ENCODE data around the gene GRK3. TPM values are rescaled to one million over a fixed set of nuclear protein-coding genes. Genes with fewer than 3 reads are reported as not detected.
A peak's percentile ranks its signal among the peaks of the same experiment; 100 is the strongest.

Gene GRK3
- total RNA-seq, 6 experiments from 2014 or later = 1.1 to 4.9 (median 3.6) TPM

DNA sequence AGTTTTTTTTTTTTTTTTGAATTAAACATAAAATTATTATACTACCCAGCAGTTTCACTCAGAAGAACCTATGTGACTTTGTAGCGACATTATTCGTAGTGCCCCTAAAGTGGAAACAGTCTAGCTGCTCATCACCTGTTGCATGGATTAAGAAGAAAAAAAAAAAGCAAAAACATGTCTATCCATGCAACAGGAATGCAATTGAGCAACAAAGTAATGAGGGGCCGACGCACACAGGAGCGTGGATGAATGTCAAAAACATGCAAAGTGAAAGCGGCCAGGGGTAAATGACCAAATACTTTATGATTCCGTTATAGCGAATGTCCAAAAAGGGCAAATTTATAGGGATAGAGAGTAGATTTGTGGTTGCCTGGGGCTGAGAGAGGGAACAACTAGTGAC is 193.8 kb downstream of the GRK3 start:
- Histone ChIP-seq H3K4me3 (no peak overlapping the region), H3K36me3 (no peaks in the 10 kb centered on the region), H3K4me1 (no peaks in the 10 kb centered on the region), H3K27me3 (no peaks in the 10 kb centered on the region), H3K27ac (no peak overlapping the region), H3K9me3 (no peaks in the 10 kb centered on the region)
- 83% methylated on average over 8 of the region's 8 CpGs for WGBS (ENCODE audit: insufficient coverage, low coverage, low lambda C conversion rate, missing lambda C conversion rate)
- DNase-seq (no peak), ATAC-seq (no peak)
- TF ChIP-seq POLR2A (IDR thresholded peaks at IDR 0.05) = no peak
- TF ChIP-seq CTCF (IDR thresholded peaks at IDR 0.05) = no peak
- intact Hi-C loops (cut with DNase I) = no loop called here

DNA sequence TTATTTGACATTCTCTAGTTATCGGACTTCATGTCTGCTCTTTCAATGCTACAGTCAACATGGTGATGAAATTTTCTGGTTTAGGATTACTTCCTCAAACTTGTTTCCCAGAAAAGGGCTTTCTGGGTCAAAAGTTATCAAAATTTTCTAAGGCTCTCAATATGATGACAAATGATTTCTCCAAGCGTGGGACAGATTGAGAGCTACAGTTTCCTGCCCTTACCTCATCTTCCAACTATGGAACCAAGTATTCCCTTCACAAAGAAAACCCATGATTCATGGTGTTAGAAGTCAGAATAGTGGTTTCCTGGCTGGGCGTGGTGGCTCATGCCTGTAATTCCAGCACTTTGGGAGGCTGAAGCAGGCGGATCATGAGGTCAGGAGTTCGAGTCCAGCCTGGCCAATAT is 195.4 kb downstream of the GRK3 start:
- intact Hi-C loops (cut with DNase I) = loop anchor here in 1 of 2 donors (10.0 kb wide), 1 partner anchor 285 kb away; no protein-coding TSS in a partner anchor
- TF ChIP-seq POLR2A (IDR thresholded peaks at IDR 0.05) = no peak
- no peak for TF ChIP-seq CTCF (IDR thresholded peaks at IDR 0.05)
- DNase-seq (no peak), ATAC-seq (peak in 2 of 4 donors; percentile 21 to 86)
- H3K9me3 ChIP-seq = no peaks in the 10 kb centered on the region
- no peaks in the 10 kb centered on the region for H3K4me1 ChIP-seq
- no peaks in the 10 kb centered on the region for H3K27me3 ChIP-seq
- H3K36me3 ChIP-seq = no peaks in the 10 kb centered on the region
- H3K27ac ChIP-seq = no peak overlapping the region
- WGBS (ENCODE audit: insufficient coverage, low coverage, low lambda C conversion rate, missing lambda C conversion rate) = 30% methylated on average over 5 of the region's 5 CpGs
- no peak overlapping the region for H3K4me3 ChIP-seq

DNA sequence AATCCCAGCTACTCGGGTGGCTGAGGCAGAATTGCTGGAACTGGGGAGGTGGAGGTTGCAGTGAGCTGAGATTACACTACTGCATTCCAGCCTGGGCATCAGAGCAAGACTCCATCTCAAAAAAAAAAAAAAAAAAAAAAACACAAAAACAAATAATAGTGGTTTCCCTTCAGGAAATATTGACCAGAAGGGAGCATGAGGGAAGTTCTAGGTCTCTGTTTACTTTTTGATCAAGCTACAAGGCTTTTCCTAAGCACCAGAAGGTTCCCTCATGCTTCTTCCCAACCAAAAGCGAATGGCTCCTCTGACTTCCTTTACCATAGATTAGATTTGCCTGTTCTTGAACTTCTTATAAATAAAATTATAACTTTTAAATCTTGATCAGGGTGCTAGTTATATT is 195.8 kb downstream of the GRK3 start:
- H3K4me1 ChIP-seq = no peaks in the 10 kb centered on the region
- intact Hi-C loops (cut with DNase I) = loop anchor here in 1 of 2 donors (10.0 kb wide), 1 partner anchor 285 kb away; no protein-coding TSS in a partner anchor
- no peak overlapping the region for H3K27ac ChIP-seq
- DNase-seq (no peak), ATAC-seq (no peak)
- TF ChIP-seq POLR2A (IDR thresholded peaks at IDR 0.05) (no peak), CTCF (IDR thresholded peaks at IDR 0.05) (no peak)
- H3K9me3 ChIP-seq = no peaks in the 10 kb centered on the region
- WGBS (ENCODE audit: insufficient coverage, low coverage, low lambda C conversion rate, missing lambda C conversion rate) = 39% methylated on average over 2 of the region's 2 CpGs
- H3K27me3 ChIP-seq = no peaks in the 10 kb centered on the region
- no peak overlapping the region for H3K4me3 ChIP-seq
- no peaks in the 10 kb centered on the region for H3K36me3 ChIP-seq

GRCh38 chr22:25760848-25761595 is 196.5 kb downstream of the GRK3 start:
- Histone ChIP-seq H3K36me3 (no peaks in the 10 kb centered on the region), H3K27me3 (no peaks in the 10 kb centered on the region), H3K4me1 (no peaks in the 10 kb centered on the region), H3K9me3 (no peaks in the 10 kb centered on the region), H3K4me3 (no peak overlapping the region), H3K27ac (no peak overlapping the region)
- intact Hi-C loops (cut with DNase I) = loop anchor here in 1 of 2 donors (10.0 kb wide), 1 partner anchor 286 kb away; no protein-coding TSS in a partner anchor
- no peak for DNase-seq
- WGBS (ENCODE audit: insufficient coverage, low coverage, low lambda C conversion rate, missing lambda C conversion rate) = 51% methylated on average over 3 of the region's 15 CpGs
- TF ChIP-seq CTCF (IDR thresholded peaks at IDR 0.05) (no peak), POLR2A (IDR thresholded peaks at IDR 0.05) (no peak)
- peak in 1 of 4 donors; percentile 9 for ATAC-seq
